ENCODE measurements around the gene PF4V1. TPM values are rescaled to one million over a fixed set of nuclear protein-coding genes. Genes with fewer than 3 reads are reported as not detected.

PF4V1 gene
- total RNA-seq, 1 donor from 2014 or later, result not detected

DNA sequence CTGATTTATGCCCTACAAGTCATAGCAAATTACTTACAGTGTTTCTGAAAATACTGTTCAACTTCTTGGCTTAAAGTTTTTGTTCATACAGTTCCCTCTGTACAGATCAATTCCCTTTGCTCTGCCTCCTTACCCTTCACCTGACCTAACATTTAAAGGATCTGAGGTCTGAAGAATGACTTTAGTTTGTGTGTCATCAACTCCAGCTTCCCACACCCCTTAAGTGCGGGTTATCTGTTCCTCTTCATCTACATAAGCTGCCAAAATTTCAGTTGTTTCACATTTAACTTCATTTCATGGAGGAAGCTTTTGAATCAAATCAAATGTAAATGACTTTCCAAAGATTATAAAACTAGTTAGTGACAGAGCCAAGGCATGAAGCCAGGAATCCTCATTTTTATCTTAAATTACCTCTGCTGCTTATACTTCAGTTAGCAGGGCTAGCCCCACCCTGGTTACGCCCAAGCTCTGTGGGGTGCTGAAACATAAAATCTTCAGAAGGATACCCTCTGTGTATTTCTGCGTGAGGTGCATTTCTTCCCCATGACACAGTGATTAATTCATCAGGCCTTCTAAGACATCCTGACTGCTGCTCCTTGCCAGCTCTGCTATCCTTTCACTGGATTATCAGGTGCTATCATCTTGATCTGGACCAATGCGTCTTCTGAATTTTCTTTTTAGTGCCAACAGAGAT, 32.6 kb downstream of the PF4V1 start:
- intact Hi-C loops (cut with DNase I), result no loop called here
- no peaks in the 10 kb centered on the region for H3K27me3 ChIP-seq
- DNase-seq (ENCODE audit: extremely low spot score in 2 of 2), result no peak
- H3K9me3 ChIP-seq, result no peaks in the 10 kb centered on the region
- peak overlapping the region; percentile 26 for H3K27ac ChIP-seq
- no peaks in the 10 kb centered on the region for H3K36me3 ChIP-seq
- no peak for TF ChIP-seq POLR2A (IDR thresholded peaks at IDR 0.05)
- TF ChIP-seq, protein P1, sequence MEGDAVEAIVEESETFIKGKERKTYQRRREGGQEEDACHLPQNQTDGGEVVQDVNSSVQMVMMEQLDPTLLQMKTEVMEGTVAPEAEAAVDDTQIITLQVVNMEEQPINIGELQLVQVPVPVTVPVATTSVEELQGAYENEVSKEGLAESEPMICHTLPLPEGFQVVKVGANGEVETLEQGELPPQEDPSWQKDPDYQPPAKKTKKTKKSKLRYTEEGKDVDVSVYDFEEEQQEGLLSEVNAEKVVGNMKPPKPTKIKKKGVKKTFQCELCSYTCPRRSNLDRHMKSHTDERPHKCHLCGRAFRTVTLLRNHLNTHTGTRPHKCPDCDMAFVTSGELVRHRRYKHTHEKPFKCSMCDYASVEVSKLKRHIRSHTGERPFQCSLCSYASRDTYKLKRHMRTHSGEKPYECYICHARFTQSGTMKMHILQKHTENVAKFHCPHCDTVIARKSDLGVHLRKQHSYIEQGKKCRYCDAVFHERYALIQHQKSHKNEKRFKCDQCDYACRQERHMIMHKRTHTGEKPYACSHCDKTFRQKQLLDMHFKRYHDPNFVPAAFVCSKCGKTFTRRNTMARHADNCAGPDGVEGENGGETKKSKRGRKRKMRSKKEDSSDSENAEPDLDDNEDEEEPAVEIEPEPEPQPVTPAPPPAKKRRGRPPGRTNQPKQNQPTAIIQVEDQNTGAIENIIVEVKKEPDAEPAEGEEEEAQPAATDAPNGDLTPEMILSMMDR (IDR thresholded peaks at IDR 0.05), result no peak
- TF ChIP-seq POLR2AphosphoS5 (IDR thresholded peaks at IDR 0.05; ENCODE audit: insufficient read depth in 1 of 2, low read depth in 1 of 2), result no peak
- H3K4me1 ChIP-seq, result no peaks in the 10 kb centered on the region
- H3K4me3 ChIP-seq, result no peak overlapping the region

DNA sequence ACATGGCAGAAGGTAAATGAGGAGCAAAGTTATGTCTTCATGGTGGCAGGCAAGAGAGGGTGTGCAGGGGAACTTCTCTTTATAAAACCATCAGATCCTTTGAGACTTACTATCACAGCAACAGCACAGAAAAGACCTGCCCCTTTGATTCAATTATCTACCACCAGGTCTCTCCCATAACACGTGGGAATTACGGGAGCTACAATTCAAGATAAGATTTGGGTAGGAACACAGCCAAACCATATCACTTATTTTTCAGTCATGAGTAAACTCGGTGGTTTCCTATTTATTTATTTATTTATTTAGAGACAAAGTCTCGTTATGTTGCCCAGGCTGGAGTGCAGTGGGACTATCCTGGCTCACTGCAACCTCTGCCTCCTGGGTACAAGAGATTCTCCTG, 38.2 kb downstream of the PF4V1 start:
- Histone ChIP-seq H3K4me1 (no peaks in the 10 kb centered on the region), H3K9me3 (no peaks in the 10 kb centered on the region), H3K4me3 (no peak overlapping the region), H3K27ac (no peak overlapping the region), H3K36me3 (no peaks in the 10 kb centered on the region), H3K27me3 (no peaks in the 10 kb centered on the region)
- DNase-seq (ENCODE audit: extremely low spot score in 2 of 2), result no peak
- intact Hi-C loops (cut with DNase I), result no loop called here
- TF ChIP-seq, protein P1 (IDR thresholded peaks at IDR 0.05), result no peak

DNA sequence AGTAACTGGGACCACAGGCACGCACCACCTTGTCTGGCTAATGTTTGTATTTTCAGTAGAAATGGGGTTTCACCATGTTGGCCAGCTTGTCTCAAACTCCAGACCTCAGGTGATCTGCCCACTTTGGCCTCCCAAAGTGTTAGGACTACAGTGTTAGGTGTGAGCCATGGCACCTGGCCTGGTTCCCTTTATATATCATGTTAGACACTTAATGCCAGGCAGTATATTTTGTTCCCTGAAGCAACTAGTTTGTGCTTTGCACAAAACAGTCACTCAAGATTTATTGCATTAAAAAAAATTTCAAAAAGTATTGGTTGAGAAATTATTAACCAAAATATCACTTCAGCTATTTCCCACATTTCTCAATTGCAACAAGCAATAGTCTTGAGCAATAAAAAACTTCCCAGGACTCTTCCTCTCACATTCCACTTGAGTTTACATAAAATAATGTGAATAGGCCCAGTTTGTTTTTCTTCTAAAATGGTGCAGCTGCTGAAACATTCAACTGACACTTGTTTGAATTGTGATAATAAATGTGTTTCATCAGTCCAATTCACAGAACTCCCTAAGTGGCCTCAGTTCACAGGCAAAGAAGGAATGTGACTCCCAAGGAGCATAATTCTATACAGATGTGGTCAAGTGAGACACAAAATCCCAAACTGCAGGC, 38.8 kb downstream of the PF4V1 start:
- Histone ChIP-seq H3K27me3 (no peaks in the 10 kb centered on the region), H3K4me1 (no peaks in the 10 kb centered on the region), H3K36me3 (no peaks in the 10 kb centered on the region), H3K27ac (no peak overlapping the region), H3K9me3 (no peaks in the 10 kb centered on the region), H3K4me3 (no peak overlapping the region)
- DNase-seq (ENCODE audit: extremely low spot score in 2 of 2), result no peak
- TF ChIP-seq POLR2AphosphoS5 (IDR thresholded peaks at IDR 0.05; ENCODE audit: insufficient read depth in 1 of 2, low read depth in 1 of 2) (peak in 1 of 2 donors; percentile 36), POLR2A (IDR thresholded peaks at IDR 0.05) (no peak)
- TF ChIP-seq, protein P1 (IDR thresholded peaks at IDR 0.05), result no peak
- intact Hi-C loops (cut with DNase I), result no loop called here

DNA sequence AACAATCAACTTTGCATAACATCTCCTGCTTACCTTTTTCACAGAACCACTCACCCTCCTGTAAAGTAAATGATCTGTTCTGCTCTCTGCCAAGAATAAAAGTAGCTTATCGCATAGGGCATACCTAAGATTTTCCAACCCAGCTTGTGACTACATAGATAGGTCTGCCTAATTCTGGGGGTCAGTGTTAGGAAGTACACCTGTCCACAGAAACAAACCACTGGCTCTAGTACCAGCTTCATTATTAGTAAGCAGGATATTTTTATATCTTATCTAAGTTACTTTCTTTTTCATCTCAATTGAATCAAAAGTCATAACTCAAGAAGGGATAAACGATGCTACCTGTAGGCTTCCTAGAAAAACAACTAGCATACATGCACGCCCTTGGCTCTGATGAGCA, 39.9 kb downstream of the PF4V1 start:
- no peaks in the 10 kb centered on the region for H3K27me3 ChIP-seq
- H3K9me3 ChIP-seq, result no peaks in the 10 kb centered on the region
- no peaks in the 10 kb centered on the region for H3K4me1 ChIP-seq
- intact Hi-C loops (cut with DNase I), result no loop called here
- no peaks in the 10 kb centered on the region for H3K36me3 ChIP-seq
- DNase-seq (ENCODE audit: extremely low spot score in 2 of 2), result no peak
- H3K27ac ChIP-seq, result no peak overlapping the region
- TF ChIP-seq, protein P1 (IDR thresholded peaks at IDR 0.05), result no peak
- no peak for TF ChIP-seq POLR2AphosphoS5 (IDR thresholded peaks at IDR 0.05; ENCODE audit: insufficient read depth in 1 of 2, low read depth in 1 of 2)
- TF ChIP-seq POLR2A (IDR thresholded peaks at IDR 0.05), result no peak
- no peak overlapping the region for H3K4me3 ChIP-seq

DNA sequence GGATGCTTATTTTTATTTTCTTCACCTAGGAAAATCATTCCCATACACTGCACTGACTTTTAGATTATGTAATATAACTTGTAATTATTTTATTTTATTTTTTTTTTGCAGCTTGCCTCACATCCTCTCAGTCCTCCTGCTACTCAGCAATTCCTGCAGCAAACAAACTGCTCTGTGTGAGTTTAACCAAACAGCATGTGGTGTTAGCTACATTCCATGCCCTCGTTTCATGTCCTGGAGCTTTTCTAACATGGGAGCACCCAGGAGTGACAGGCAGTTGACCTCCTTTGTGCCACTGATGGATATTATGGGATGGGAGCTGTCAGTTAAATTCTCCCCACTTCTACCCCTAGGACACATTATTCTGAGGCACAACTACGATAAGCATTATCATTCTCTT, 40.9 kb downstream of the PF4V1 start:
- intact Hi-C loops (cut with DNase I), result no loop called here
- Histone ChIP-seq H3K9me3 (no peaks in the 10 kb centered on the region), H3K36me3 (no peaks in the 10 kb centered on the region), H3K27ac (no peak overlapping the region), H3K27me3 (no peaks in the 10 kb centered on the region), H3K4me1 (no peaks in the 10 kb centered on the region), H3K4me3 (no peak overlapping the region)
- TF ChIP-seq, protein P1 (IDR thresholded peaks at IDR 0.05), result no peak
- TF ChIP-seq POLR2AphosphoS5 (IDR thresholded peaks at IDR 0.05; ENCODE audit: insufficient read depth in 1 of 2, low read depth in 1 of 2) (no peak), POLR2A (IDR thresholded peaks at IDR 0.05) (no peak)
- DNase-seq (ENCODE audit: extremely low spot score in 2 of 2), result no peak

All from vagina (tissue), 2 donors.